ENCODE measurements around the gene NSD1. TPM values are rescaled to one million over a fixed set of nuclear protein-coding genes. Genes with fewer than 3 reads are reported as not detected.

The NSD1 gene
- total and polyA plus RNA-seq, 9 of the 15 experiments (the other 6 are each of a cell fraction or from before 2014, with no cell fraction given): 3.8 to 51.0 (median 24.7) TPM

DNA sequence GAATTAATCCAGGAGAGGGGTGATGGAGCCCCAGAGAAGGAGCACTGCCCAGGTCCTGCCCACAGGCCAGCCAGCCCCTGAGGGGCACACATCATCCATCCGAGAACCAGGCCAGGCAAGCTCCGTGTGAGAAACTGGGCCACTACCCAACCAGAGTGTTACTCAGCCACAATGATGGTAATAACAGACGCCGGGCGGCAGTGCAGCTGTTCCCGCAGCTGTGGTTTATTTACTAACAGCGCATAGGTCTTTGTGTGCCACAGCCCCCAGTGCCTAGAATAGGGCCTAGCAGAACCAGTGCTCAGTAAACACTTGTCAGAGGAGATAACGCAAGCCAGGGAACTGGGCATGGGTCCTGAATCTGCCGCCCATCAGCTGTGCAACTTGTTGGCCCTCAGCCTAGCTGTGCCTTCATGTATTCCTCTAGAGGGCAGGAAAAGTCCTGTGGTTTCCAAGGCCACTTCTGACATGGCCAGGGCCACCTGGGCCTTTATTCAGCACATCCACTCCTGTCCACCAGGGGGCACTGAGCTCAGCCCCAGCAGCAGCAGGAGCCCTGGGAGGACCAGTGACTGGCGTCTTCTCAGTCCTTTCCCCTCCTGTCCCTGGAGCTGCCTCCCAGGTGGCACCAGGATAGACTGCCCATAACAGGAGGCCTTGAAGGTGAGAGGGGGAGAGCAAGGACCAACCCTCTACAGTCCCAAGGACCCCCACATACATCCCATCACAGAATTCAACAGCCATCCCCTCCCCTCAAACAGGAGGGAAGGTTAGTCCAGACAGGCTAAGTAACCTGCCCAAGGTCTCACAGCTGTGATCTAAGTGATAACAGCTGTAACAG lies 176.0 kb downstream of the NSD1 start (continued):
- TF ChIP-seq, protein P1, sequence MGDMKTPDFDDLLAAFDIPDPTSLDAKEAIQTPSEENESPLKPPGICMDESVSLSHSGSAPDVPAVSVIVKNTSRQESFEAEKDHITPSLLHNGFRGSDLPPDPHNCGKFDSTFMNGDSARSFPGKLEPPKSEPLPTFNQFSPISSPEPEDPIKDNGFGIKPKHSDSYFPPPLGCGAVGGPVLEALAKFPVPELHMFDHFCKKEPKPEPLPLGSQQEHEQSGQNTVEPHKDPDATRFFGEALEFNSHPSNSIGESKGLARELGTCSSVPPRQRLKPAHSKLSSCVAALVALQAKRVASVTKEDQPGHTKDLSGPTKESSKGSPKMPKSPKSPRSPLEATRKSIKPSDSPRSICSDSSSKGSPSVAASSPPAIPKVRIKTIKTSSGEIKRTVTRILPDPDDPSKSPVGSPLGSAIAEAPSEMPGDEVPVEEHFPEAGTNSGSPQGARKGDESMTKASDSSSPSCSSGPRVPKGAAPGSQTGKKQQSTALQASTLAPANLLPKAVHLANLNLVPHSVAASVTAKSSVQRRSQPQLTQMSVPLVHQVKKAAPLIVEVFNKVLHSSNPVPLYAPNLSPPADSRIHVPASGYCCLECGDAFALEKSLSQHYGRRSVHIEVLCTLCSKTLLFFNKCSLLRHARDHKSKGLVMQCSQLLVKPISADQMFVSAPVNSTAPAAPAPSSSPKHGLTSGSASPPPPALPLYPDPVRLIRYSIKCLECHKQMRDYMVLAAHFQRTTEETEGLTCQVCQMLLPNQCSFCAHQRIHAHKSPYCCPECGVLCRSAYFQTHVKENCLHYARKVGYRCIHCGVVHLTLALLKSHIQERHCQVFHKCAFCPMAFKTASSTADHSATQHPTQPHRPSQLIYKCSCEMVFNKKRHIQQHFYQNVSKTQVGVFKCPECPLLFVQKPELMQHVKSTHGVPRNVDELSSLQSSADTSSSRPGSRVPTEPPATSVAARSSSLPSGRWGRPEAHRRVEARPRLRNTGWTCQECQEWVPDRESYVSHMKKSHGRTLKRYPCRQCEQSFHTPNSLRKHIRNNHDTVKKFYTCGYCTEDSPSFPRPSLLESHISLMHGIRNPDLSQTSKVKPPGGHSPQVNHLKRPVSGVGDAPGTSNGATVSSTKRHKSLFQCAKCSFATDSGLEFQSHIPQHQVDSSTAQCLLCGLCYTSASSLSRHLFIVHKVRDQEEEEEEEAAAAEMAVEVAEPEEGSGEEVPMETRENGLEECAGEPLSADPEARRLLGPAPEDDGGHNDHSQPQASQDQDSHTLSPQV (IDR thresholded peaks at IDR 0.05): no peak
- TF ChIP-seq ZBTB1 (CRISPR knock-in tag; IDR thresholded peaks at IDR 0.05; ENCODE audit: borderline replicate concordance, low read depth) (no peak), ZNF347 (CRISPR knock-in tag; IDR thresholded peaks at IDR 0.05; ENCODE audit: low read depth) (no peak), NCOA2 (IDR thresholded peaks at IDR 0.05; ENCODE audit: partially characterized antibody in 2 of 2) (no peak), STAG1 (CRISPR knock-in tag; IDR thresholded peaks at IDR 0.05; ENCODE audit: borderline replicate concordance) (0 out of 2 replicates have a peak, but pooled peaks have one; percentile 23), RHOXF2B (CRISPR knock-in tag; conservative IDR thresholded peaks at IDR 0.05) (no peak), HDGF (IDR thresholded peaks at IDR 0.05) (no peak), ETV6 (IDR thresholded peaks at IDR 0.05; ENCODE audit: borderline replicate concordance in 1 of 2, low read depth in 2 of 2, low read length in 1 of 2) (no peak), ETV6 (CRISPR knock-in tag; IDR thresholded peaks at IDR 0.05; ENCODE audit: borderline replicate concordance) (no peak), SMARCA5 (IDR thresholded peaks at IDR 0.05) (no peak), CEBPB (tag; IDR thresholded peaks at IDR 0.05) (no peak), TAF9B (IDR thresholded peaks at IDR 0.05; ENCODE audit: partially characterized antibody) (no peak), CBX3 (IDR thresholded peaks at IDR 0.05; ENCODE audit: borderline replicate concordance in 1 of 2, low read length in 2 of 2) (0 out of 3 replicates have a peak, but pooled peaks of 1 of the 2 experiments have one; percentile 72), NCOA4 (IDR thresholded peaks at IDR 0.05; ENCODE audit: partially characterized antibody) (no peak), ERF (CRISPR knock-in tag; IDR thresholded peaks at IDR 0.05) (no peak), PHF8 (IDR thresholded peaks at IDR 0.05; ENCODE audit: borderline replicate concordance, low read length) (no peak), FOXJ3 (CRISPR knock-in tag; IDR thresholded peaks at IDR 0.05) (no peak), TOE1 (IDR thresholded peaks at IDR 0.05; ENCODE audit: borderline replicate concordance) (no peak), TOE1 (CRISPR knock-in tag; IDR thresholded peaks at IDR 0.05; ENCODE audit: borderline replicate concordance, low read depth) (no peak), NR2C1 (IDR thresholded peaks at IDR 0.05) (no peak), NR2C1 (tag; IDR thresholded peaks at IDR 0.05) (no peak), CBX8 (IDR thresholded peaks at IDR 0.05; ENCODE audit: borderline replicate concordance, extremely low read depth, low read depth, low read length, poor library complexity, severe bottlenecking) (no peak), ZFPM2 (CRISPR knock-in tag; IDR thresholded peaks at IDR 0.05) (no peak), MAFF (IDR thresholded peaks at IDR 0.05; ENCODE audit: low read length) (no peak), XRCC3 (IDR thresholded peaks at IDR 0.05) (no peak)
- TF ChIP-seq, protein P2, sequence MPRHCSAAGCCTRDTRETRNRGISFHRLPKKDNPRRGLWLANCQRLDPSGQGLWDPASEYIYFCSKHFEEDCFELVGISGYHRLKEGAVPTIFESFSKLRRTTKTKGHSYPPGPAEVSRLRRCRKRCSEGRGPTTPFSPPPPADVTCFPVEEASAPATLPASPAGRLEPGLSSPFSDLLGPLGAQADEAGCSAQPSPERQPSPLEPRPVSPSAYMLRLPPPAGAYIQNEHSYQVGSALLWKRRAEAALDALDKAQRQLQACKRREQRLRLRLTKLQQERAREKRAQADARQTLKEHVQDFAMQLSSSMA (CRISPR knock-in tag; IDR thresholded peaks at IDR 0.05): no peak

Measured in K562 (cell line).